SK-N-SH treated with all-trans-retinoic acid at 6 μM for 48 hours (cell line): Measurements from ENCODE around the gene GPR68.

Experiments used
- ISL1 ChIP-seq: fragments of 250-450 bp; sonication (Bioruptor Pico); IDR thresholded peaks from 2 replicates; pipeline ENCODE4 v2.1.2; 2022; ENCODE audit warnings: mild to moderate bottlenecking, moderate library complexity
- TCF4 ChIP-seq: fragments of 250-450 bp; sonication (Bioruptor Pico); IDR thresholded peaks from 2 replicates; pipeline ENCODE4 v1.8.0; 2021; ENCODE audit warnings: mild to moderate bottlenecking, moderate library complexity, borderline replicate concordance
- TF ChIP-seq, protein P1 (sequence below): fragments of 250-450 bp; sonication (Bioruptor Pico); IDR thresholded peaks from 2 replicates; pipeline ENCODE4 v1.5.1; 2021; ENCODE audit warnings: mild to moderate bottlenecking, moderate library complexity

DNA sequence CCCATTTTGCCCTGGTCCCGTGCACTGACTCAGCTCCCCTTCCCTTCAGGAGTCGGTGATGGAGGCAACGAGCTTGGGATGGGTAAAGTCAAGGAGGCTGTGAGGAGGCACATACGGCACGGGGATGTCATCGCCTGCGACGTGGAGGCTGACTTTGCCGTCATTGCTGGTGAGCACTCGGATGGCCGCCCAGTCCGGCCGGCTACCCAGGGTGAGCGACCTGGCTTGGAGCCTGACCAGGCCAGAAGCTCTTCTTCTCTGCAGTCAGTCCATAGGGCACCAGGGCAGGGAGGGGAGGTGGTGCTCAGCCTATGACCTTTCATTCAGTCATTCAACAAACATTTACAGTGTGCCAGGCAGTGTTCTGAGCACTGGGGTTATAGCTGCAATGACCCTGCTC lies 39.8 kb downstream of the GPR68 start:
- TF ChIP-seq, protein P1, sequence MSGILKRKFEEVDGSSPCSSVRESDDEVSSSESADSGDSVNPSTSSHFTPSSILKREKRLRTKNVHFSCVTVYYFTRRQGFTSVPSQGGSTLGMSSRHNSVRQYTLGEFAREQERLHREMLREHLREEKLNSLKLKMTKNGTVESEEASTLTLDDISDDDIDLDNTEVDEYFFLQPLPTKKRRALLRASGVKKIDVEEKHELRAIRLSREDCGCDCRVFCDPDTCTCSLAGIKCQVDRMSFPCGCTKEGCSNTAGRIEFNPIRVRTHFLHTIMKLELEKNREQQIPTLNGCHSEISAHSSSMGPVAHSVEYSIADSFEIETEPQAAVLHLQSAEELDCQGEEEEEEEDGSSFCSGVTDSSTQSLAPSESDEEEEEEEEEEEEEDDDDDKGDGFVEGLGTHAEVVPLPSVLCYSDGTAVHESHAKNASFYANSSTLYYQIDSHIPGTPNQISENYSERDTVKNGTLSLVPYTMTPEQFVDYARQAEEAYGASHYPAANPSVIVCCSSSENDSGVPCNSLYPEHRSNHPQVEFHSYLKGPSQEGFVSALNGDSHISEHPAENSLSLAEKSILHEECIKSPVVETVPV (CRISPR knock-in tag): no peak
- TF ChIP-seq ISL1 (no peak), TCF4 (CRISPR knock-in tag) (no peak)
